T follicular helper cell (primary cell): Measurements from ENCODE around the gene CDKN1C.

Experiments
- DNase-seq: peaks from one replicate; pipeline ENCODE4 v3.0.0-alpha.2; 2020; ENCODE audit warnings: low read depth

Gene CDKN1C

DNA sequence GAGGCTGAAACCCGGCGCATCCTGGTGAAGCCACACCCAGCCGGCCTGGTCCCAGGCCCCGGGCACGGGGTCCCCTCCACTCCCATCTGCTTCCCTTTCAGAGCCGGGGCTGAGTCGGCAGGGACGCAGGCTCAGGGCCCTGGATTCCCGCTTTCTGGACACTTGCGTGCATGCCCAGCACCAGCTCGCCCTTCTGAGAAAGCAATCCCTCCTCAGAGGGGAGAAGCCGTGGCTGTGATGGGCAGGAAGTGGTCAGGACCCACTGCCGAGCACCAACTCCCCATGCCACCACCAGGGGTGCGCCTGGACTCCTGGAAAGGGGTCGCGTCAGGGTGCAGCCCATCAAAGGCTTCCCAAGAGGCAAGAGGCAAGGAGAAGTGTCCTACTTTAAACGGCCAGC lies 15.1 kb downstream of the CDKN1C start:
- no peak for DNase-seq

DNA sequence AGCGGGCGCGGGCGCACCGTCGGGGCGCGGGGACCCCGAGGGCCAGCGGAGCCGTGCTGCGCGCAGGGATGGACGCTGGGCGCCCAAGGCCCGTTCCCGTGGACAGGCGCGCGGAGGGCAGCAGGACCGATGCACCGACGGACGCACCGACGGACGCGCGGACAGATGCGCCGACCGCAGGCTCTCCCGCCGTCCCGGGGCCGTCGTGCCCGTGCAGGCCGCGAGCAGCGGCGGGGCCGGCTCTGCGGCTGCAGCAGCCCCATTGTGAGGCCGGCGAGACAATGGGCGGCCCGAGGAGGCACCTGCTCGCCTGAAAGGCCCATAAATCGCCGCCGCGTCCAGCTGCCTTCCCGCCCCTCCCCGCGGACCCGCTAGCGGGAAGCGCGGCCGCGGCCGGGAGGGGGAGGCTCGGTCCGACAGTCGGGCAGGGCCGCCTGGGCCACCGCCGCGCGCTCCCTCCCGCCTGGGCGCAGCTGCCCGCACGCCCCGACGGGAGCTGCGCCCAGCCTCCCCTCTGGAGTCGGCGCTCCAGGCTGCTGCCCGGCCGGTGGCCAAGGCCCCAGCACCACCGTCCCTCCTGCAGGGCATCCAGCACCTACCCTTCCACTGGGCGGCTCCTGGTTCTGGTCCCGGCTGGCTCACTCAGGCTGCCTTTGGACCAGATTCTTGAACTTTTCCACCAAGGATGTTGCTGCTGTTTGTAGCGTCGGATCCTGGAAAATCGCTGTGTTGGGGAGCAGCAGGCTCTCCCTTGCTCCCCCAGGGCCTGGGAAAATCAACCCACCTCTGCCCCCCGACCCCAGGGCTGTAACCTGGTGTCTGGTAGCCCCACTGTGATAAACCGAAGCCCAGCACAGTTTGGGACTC lies 15.8 kb downstream of the CDKN1C start:
- DNase-seq: no peak

DNA sequence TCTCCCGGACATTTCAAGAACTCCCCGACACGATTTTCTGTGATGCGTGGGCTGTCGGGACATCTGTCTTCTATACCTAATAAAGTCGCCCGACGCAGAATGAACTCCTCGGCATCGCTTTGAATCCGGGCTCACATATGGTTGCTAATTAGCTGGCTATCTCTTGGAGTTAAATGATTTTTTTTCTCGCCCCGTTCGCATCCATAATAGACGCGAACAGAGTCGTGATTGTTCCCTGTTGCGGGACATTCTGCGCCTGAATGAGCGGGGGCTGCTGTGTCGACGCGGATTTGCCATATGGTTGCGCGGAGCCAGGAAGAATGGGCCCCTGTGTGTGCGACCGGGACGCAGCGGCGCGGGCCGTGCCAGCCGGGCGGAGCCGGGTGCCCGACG lies 16.4 kb downstream of the CDKN1C start:
- no peak for DNase-seq

DNA sequence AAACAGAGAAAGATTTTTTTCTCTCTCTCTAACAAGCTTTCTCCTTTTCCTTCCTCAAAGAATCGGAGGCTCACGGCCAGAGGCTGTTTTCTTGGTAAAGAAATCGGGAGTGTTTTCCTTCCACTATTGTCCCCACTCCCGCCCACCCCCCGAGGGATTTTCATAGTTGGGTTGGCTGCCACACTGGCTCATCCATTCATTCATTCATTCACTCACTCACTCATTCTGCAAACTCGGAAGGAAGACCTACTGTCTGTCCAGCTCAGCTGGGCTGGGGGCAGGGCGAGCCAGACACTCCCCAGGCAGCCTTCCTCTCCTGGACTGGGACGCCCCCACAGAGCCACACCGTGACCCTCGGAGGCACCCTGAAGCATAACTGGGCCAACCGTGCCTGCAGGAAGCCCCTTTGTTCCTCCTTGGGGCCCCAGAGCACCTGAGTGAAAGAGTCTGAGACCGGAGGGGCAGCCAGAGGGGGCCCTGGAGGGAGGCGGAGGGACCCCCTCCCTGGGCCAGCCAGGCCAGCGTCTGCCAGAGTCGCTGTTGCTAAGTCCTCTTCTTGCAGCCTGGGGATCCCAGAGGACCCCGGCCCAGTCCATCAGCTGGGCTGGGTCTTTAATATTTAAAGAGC lies 17.0 kb downstream of the CDKN1C start:
- DNase-seq: no peak

DNA sequence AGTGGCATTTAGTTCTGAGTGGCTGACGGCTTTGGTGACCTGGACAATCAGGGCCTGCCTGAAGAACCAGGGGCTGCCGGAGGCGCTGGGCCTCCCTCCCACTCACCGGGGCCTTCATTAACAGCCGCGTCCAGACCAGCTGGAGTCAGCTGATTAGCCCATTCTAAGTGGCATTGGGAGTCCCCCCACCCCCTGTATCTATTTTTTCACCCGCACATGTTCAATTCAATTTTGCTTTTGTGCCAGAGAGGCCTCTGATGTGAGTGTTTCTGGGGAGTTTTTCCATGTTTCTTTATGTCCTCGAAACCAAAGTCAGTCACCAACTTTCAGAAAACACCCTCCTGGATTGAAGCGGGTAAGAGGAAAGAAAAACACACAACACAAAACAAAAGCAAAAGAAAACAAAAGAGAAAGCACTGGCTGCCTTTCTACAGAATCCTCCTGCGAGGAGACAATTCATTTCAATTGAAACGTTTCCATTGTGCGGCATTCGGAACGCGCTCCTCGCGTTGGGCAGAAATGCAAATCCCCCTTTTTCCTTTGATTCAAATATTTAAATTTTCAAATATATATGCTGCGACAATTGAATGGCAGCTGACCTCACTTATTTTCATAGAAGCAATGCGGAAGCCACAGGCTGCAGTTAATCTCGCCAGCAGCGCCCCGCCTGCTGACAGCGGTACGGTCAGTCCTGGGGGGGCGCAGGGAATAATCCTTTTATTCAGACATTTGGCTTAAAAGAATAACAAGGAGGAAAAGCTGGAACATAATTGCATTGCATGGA lies 17.7 kb downstream of the CDKN1C start:
- DNase-seq: no peak

DNA sequence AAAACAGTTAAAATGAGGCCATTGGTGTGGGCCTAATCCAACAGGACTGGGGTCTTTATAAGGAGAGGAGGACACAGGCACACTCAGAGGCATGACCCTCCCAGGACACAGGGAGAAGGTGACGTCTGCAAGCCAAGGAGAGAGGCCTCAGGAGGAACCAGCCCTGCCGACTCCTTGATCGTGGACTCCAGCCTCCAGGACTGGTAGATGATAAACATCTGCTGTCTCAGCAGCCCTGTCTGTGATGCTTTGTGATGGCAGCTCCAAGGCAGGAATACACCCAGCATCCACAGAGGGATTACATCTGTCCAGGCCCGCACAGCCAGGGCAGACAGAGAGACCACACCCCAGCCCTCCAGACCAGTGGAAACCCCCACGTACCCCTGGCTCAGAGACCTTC lies 18.4 kb downstream of the CDKN1C start:
- no peak for DNase-seq

DNA sequence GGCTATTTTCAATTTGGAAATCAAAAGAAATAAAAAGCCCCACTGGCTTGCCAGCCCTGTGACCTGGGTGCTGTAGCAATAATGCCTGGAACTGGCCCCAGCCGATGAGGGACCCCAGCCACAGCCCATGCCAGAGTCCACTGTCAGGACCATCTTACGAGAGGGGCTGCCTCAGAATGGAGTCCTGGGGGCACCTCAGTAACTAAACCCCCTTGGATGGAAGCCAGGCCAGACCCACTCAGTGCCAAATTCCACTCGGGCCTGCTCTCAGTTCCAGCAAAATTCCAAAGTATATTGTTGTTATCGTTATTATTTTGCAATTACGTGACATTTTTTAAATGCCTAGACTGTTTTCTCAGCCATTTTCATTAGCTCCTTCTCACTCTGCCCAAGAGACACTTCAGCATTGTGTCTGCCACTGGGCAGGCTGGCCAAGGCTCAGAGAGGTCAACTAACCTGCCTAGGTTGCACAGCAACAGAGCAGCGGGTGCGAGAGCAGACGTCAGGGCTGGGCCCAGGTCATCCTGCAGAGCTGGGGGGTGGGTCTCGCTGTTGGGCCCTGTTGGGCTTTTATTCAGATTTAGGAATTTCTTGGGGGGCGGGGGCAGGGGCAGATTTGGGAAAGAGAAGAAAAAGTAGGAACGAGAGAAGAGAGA lies 19.5 kb downstream of the CDKN1C start:
- DNase-seq: no peak

DNA sequence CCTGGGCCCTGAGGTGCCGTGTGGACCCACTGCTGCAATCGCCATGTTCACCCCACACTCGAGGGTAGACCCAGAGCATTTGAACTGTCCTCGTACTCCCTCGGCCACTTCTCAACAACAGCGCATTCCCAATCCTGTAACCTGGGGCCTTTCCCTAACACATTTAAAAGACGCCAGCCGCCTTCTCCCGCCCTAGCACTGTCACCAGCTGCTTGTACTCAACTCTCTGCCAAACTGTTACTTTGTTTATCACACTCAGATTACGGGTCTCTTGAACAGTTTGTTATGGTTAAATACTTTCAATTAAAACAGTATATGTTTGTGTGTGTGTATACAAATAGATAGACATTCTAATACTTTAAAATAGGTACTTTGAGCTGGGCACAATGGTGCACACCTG lies 20.7 kb downstream of the CDKN1C start:
- no peak for DNase-seq

DNA sequence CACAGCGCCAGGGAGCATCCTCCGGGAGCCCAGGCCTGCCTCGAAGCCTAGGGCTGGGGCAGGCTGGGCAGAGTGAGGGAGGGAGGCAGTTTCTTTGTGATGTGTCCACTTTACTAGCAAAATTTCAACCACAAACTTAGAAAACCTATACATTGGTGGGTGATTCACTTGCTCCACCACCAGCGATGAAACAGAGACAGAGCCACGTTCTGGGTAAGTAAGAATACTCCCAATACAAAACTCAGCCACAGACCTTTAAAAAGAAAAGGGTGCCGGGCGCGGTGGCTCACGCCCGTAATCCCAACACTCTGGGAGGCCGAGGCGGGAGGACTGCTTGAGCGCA lies 22.3 kb downstream of the CDKN1C start:
- no peak for DNase-seq

DNA sequence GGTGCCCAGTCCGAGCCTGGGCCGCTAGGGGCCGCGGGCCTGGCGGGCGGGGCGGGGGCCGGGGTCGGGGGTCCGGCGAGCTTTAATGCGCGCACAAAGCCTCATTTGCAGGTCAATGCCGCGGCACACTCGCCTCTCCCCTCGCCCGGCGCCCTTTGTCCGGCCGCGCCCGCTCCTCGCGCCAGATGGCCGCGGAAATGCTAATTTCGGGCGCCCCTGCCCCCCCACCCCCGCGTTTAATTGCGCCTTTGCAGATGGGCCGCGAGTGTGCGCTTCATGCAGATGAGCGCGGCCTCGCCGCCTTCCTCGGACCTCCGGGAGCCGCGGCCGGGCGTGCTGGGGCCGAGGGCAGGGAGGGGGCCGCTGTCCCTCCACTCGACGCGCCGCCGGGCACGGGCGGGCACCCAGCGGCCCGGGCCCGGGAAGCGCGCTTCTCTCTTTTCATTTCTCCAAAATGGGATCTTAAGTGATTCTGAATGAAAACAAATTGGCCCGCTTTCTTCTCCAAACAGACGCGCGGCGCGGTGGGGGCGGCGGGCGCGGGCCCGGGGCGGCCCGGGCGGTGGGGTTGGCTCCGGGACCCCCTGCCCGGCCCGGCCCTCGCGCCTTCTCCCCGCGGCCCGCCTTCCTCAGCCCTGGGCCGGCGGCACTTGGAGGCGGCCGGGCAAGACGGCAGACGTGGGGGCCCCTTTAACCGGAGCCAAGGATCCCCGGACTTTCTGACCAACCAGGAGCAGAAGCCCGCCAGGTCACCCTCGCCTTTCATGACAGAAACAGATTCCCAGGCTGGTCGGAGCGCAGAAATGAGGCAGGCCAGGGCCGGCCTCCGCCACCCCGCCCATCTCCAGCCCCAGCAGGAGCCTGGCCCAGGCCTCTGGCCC lies 22.9 kb downstream of the CDKN1C start:
- DNase-seq: no peak

DNA sequence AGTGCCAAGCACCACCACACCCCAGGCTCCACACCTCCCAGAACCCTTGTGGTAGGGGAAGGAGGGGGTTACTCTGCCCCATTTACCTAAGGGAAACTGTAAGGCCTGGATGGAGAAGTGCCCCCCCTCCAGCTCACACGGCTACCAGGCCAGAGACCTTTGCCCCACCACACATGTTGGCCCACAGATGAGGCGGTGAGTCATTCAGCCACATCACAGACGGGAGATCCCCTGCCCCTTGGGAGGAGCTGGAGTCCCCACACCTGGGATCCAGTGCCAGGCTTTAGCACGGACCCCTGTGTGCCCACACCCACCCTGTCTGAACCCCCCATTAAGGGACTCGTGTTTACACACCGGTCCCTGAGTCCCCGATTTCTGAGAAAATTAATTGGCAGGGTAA lies 24.9 kb downstream of the CDKN1C start:
- no peak for DNase-seq

DNA sequence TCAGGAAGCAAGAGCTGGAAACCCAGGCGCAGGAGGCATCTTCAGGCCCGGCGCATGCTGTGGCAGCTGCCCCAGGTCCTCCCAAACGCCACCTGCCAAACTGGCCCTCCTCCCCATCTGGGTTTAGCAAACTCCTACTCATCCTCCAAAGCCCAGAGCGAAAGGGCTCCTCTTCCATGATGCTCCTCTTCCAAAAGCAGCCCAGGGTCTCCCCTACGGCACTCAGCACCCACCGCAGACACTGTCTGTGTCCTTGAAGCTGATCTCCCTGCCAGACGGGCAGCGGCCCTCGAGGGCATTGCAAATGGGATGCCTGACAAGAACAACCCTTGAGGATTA lies 25.9 kb downstream of the CDKN1C start:
- no peak for DNase-seq

DNA sequence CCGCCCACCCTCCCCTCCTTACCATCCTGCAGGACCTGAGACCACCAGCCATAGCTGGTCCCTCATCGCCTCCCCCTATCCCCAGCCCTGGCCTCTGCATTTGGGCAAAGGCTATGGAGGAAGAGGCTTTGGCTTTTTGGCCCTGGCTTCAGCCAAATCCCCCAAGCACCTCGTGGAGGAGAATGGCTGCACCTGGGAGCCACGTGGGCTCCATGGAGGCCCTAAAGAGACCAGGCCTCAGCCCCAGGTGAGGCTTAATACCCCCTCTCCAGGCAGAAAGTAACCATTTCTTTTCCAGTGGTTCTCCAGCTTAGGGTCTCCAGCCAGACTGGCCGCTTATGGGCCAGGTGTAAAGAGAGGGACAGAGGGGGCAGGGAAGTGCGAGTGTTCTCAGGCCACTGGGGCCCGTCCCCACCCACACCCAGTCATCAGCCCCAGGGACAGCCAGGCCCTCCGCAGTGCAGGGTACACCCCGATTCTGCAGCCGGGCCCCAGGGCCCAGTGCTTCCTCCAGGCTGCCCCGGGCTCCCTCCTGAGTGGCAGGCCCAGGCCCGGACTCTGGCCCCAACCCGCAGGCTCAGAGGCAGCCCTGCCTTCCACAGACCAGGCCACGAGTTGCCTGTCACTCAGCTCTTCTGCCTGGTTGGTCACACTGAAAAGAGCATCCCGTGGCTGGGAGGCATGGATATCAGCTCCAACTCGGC lies 26.4 kb downstream of the CDKN1C start:
- no peak for DNase-seq

DNA sequence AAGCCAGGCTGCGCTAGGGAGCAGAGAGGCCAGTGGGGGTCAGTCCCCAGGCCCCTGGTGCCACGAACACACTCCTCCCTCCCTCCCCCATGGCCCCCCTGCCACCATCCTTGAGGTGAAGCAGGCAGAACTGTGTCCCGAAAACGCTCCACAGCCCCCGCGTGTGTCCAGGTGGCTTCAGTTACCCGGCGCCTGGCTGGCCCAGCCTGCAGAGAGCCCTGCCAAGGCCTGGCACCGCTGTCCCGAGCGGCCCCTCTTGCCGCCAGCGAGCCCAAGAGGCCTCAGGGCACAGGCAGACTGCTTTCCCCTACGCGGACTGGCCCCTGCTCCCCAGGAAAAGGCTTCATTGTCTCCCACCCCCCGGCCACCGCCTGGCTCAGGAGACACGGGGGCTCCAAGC lies 27.7 kb downstream of the CDKN1C start:
- DNase-seq: no peak

DNA sequence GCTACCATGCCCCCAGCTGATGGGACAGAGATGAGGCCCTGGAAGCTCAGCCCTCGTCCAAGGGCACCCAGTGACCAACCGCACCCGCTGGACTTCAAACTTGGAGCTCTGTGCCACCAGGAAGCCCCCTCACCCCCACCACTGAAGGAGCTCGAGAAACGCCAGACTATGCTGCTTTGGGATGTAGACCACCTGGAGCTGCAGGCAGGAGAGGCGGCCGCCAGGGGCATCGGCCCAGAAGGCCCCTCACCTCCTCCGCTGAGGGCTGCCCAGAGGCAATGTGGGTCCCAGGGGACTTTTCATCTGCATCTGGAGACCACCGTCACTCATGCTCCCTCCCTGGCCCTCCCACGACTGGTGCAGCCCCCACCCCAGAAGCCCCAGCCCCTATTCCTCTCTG lies 28.3 kb downstream of the CDKN1C start:
- DNase-seq: no peak

DNA sequence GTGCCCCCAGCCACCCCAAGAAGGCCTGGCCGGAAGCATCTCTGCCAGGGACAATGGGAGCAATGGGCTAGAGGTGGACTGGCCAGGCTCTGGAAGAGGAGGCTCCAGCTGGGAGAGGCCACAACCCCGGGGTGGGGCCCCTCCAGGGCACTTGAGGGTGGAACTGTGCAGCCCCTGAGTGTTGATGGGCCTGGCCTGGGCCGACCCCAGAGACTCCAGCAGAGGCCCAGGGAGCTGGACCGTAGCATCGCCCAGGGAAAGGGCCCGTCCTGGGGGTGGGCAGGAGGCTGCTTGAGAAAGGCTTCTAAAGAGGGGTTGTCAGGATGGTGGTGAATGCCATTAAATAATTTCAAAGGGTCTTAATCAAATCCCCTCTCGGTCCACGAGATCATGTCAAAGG lies 30.4 kb downstream of the CDKN1C start:
- DNase-seq: no peak

DNA sequence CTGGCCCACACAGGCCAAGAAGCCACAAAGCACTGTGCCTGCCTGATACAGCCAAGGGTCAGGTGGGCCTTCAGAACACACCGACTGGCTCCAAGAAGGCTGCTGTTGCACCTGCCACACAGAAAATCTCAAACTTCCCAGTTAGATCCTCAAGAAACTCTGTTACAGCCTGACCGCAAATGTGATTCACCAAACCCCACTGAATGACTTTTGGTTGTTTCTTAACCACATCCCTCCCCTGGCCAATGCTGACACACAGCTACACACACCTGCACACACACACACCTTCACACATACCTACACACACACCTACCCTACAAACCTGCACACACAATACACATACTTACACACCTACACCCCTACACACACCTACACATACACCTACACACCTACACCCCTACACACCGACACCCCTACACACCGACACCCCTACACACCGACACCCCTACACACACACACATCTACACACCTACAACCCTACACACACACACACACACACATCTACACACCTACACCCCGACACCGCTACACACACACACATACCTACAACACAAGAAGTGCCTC lies 31.5 kb downstream of the CDKN1C start:
- DNase-seq: no peak

DNA sequence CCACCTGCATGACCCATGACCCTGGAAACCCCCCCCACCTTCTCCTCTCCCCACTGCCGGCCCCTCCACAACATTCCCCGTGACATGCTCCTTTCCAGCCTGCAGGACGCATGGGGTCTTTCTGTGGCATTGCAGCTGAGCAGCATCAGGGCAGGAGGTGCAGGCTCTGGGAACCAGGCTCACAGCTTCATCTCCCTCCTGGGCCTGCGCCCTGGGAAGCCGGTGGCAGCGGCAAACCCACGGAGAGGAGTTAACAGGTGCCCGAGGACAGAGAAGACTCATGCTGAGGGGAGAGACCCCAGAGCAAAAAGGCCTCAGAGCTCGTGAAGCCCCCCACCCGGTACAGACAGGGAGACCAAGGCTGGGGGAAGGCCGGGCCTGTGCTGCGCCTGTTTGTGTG lies 32.2 kb downstream of the CDKN1C start:
- no peak for DNase-seq

DNA sequence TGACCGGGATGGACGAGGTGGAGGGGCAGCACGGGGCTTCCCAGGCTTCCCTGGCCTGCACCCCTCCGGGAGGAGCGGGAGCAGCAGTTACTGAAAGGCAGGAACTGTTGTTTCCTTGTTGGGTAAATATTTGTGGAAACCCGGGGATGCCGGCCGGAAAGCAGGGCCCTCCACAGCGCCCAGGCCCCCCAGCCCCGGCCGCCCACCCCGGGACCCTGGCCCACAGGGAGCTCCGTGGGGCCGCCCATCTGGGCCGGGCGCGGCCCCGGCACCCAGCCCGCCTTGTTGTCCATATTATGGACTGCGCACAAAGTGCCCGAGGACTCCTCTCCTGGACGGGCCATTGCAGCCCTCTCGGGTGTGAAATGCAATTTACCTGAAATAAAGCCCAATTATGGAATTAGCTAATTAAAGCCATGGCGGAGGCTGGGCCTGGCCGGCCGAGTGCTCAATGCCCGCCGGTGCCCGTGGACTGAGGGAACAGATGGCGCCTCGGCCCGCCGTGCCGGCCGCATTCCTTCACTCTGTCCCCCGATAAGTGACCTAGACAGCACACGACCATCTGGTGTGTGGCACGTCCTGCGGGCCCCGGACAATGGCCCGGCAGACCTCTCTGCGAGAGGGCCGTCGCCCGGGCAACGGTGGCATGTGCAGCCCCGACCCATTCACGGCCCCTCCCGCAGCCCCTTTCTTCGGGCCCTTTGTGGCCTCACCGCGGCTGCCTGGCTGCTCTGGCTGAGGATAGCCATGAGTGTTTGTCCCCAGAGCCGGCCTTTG lies 35.4 kb downstream of the CDKN1C start:
- no peak for DNase-seq

DNA sequence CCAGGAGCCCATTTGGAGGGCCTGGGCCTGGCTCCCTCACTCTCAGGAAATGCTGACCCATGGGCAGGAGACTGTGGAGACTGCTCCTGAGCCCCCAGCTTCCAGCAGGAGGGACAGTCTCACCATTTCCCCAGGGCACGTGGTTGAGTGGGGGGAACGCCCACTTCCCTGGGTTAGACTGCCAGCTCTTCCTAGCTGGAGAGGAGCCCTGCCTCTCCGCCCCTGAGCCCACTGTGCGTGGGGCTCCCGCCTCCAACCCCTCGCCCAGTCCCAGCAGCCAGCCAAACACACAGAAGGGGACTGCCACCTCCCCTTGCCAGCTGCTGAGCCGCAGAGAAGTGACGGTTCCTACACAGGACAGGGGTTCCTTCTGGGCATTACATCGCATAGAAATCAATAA lies 37.1 kb downstream of the CDKN1C start:
- DNase-seq: no peak
